Stomach smooth muscle (tissue), 2 donors: ENCODE measurements around the gene DLK2.
"Not testable (repeated sequence)": the region's sequence is repeated elsewhere in the genome, so short reads cannot be mapped to it uniquely, and the experiment has no call there.

ENCODE experiments used
- H3K27ac ChIP-seq: one replicate; pipeline ENCODE4 v1.7.0; 2013; ENCODE audit warnings: mild to moderate bottlenecking, low read length, inconsistent platforms
- H3K27me3 ChIP-seq, 2 donors: one replicate each; pipeline ENCODE4 v1.7.0; 2013; ENCODE audit warnings: low read length in 2 of 2; ENCODE audit not compliant: insufficient read depth in 2 of 2, control insufficient read depth in 1 of 2
- H3K36me3 ChIP-seq, 2 donors: one replicate each; pipeline ENCODE4 v1.7.0; 2013; ENCODE audit warnings: low read length in 2 of 2; ENCODE audit not compliant: control insufficient read depth in 2 of 2, insufficient read depth in 2 of 2
- H3K4me1 ChIP-seq: one replicate; pipeline ENCODE4 v1.7.0; 2013; ENCODE audit warnings: low read length; ENCODE audit not compliant: control insufficient read depth, insufficient read depth
- H3K4me3 ChIP-seq, 2 donors: one replicate each; pipeline ENCODE4 v1.7.0; 2013; ENCODE audit warnings: low read length in 2 of 2
- H3K9ac ChIP-seq, 2 donors: one replicate each; pipeline ENCODE4 v1.7.0; 2013; ENCODE audit warnings: low read length in 2 of 2, mild to moderate bottlenecking in 1 of 2
- H3K9me3 ChIP-seq, 2 donors: one replicate each; pipeline ENCODE4 v1.7.0; 2013; ENCODE audit warnings: low read length in 2 of 2; ENCODE audit not compliant: control insufficient read depth in 2 of 2
- donor health status: healthy.
- donor health status: Pancreatic carcinoma.

DLK2 gene

GRCh38 chr6:43427406-43428111, 27.8 kb downstream of the DLK2 start, which contains the start of gene ABCC10:
Gene ABCC10 (plus strand): TSS chr6:43427541. CDS start chr6:43427979, 438 bp downstream.
- Histone ChIP-seq H3K9ac (peak within 1 kb of the TSS; percentile 73 to 91), H3K4me1 (peaks cover 18% of the 10 kb centered on the region), H3K27ac (peak within 1 kb of the TSS; percentile 86), H3K27me3 (no peaks in the 10 kb centered on the region), H3K36me3 (peaks cover 0 to 6% of the 10 kb centered on the region in 2 donors), H3K4me3 (peak within 1 kb of the TSS; percentile 98), H3K9me3 (no peaks in the 10 kb centered on the region)

- Histone ChIP-seq H3K9ac (peak overlapping the region; percentile 73 to 91), H3K4me1 (peaks cover 18% of the 10 kb centered on the region), H3K36me3 (peaks cover 0 to under 1% of the 10 kb centered on the region in 2 donors), H3K27ac (peak overlapping the region; percentile 86), H3K4me3 (peak overlapping the region; percentile 98), H3K9me3 (no peaks in the 10 kb centered on the region), H3K27me3 (no peaks in the 10 kb centered on the region)
These were observed 28.4 kb downstream of the DLK2 start for GRCh38 chr6:43426928-43427405.

- not testable (repeated sequence) for H3K4me3 ChIP-seq, H3K9ac ChIP-seq, H3K27me3 ChIP-seq, H3K36me3 ChIP-seq, H3K27ac ChIP-seq, H3K9me3 ChIP-seq
- H3K4me1 ChIP-seq = peaks cover 18% of the 10 kb centered on the region
These were observed 30.3 kb downstream of the DLK2 start for GRCh38 chr6:43425083-43425482.

GRCh38 chr6:43421831-43422230, 33.5 kb downstream of the DLK2 start:
- Histone ChIP-seq H3K4me1 (peaks cover 1% of the 10 kb centered on the region), H3K27me3 (no peaks in the 10 kb centered on the region)

GRCh38 chr6:43420012-43420709, 35.2 kb downstream of the DLK2 start:
- no peak overlapping the region for H3K4me3 ChIP-seq
- no peaks in the 10 kb centered on the region for H3K9me3 ChIP-seq
- no peak overlapping the region for H3K9ac ChIP-seq
- no peak overlapping the region for H3K27ac ChIP-seq
- H3K36me3 ChIP-seq = no peaks in the 10 kb centered on the region
- H3K4me1 ChIP-seq = no peaks in the 10 kb centered on the region
- no peaks in the 10 kb centered on the region for H3K27me3 ChIP-seq

More at GRCh38 chr6:43421831-43422230, 33.5 kb downstream of the DLK2 start:
- Histone ChIP-seq H3K27ac (no peak overlapping the region), H3K9ac (no peak overlapping the region), H3K4me3 (no peak overlapping the region), H3K36me3 (no peaks in the 10 kb centered on the region), H3K9me3 (no peaks in the 10 kb centered on the region)

- Histone ChIP-seq H3K27ac (no peak overlapping the region), H3K9me3 (no peaks in the 10 kb centered on the region), H3K36me3 (no peaks in the 10 kb centered on the region), H3K9ac (no peak overlapping the region), H3K4me1 (no peaks in the 10 kb centered on the region), H3K4me3 (no peak overlapping the region), H3K27me3 (no peaks in the 10 kb centered on the region)
These were observed 38.4 kb downstream of the DLK2 start for GRCh38 chr6:43416935-43417334.

GRCh38 chr6:43415275-43415674, 40.1 kb downstream of the DLK2 start:
- not testable (repeated sequence) for H3K27ac ChIP-seq, H3K9me3 ChIP-seq, H3K9ac ChIP-seq, H3K36me3 ChIP-seq, H3K4me1 ChIP-seq, H3K27me3 ChIP-seq, H3K4me3 ChIP-seq

- peaks cover 0 to 6% of the 10 kb centered on the region in 2 donors for H3K27me3 ChIP-seq
- H3K9me3 ChIP-seq = no peaks in the 10 kb centered on the region
- no peak overlapping the region for H3K4me3 ChIP-seq
- H3K4me1 ChIP-seq = no peaks in the 10 kb centered on the region
- H3K27ac ChIP-seq = no peak overlapping the region
- H3K9ac ChIP-seq = no peak overlapping the region
- H3K36me3 ChIP-seq = no peaks in the 10 kb centered on the region
These were observed 42.3 kb downstream of the DLK2 start for GRCh38 chr6:43413002-43413401.

- no peak overlapping the region for H3K27ac ChIP-seq
- no peak overlapping the region for H3K9ac ChIP-seq
- no peaks in the 10 kb centered on the region for H3K9me3 ChIP-seq
- H3K36me3 ChIP-seq = no peaks in the 10 kb centered on the region
- H3K27me3 ChIP-seq = peaks cover 0 to 6% of the 10 kb centered on the region in 2 donors
- H3K4me1 ChIP-seq = no peaks in the 10 kb centered on the region
- H3K4me3 ChIP-seq = no peak overlapping the region
These were observed 42.8 kb downstream of the DLK2 start for GRCh38 chr6:43412541-43412940.

GRCh38 chr6:43410776-43411175, 44.6 kb downstream of the DLK2 start:
- not testable (repeated sequence) for H3K36me3 ChIP-seq, H3K4me1 ChIP-seq, H3K27ac ChIP-seq, H3K9me3 ChIP-seq, H3K4me3 ChIP-seq, H3K9ac ChIP-seq, H3K27me3 ChIP-seq

- Histone ChIP-seq H3K9me3 (no peaks in the 10 kb centered on the region), H3K9ac (no peak overlapping the region), H3K27me3 (peaks cover 0 to 6% of the 10 kb centered on the region in 2 donors), H3K36me3 (no peaks in the 10 kb centered on the region), H3K27ac (no peak overlapping the region), H3K4me3 (no peak overlapping the region), H3K4me1 (no peaks in the 10 kb centered on the region)
These were observed 47.1 kb downstream of the DLK2 start for GRCh38 chr6:43408259-43408658.
